Caco-2 (cell line): ENCODE results near the gene POLR2L. TPM values are rescaled to one million over a fixed set of nuclear protein-coding genes. Genes with fewer than 3 reads are reported as not detected.

Experiments
- BruUV-seq: library from RNA; stranded (reverse); fragments of 400-500 nt; replicated peaks from 2 replicates; lab custom pipeline; 2021; lab: Mats Ljungman, UMichigan
- CTCF ChIA-PET: fragments of 300-600 bp; sonication (Branson Sonifier 250); formaldehyde crosslinking; loops from one replicate; lab custom pipeline; 2022; ENCODE audit warnings: antibody characterized with exemption; lab: Charles Lee
- POLR2A ChIA-PET: fragments of 300-600 bp; sonication (Branson Sonifier 250); formaldehyde crosslinking; loops from one replicate; lab custom pipeline; 2022; ENCODE audit warnings: antibody characterized with exemption; lab: Charles Lee
- DNase-seq, 2 experiments: peaks; one replicate each; pipeline versions ENCODE4 v3.0.0 to v3.0.0-alpha.2; 2020 to 2022
- H3K27me3 ChIP-seq: replicated peaks from 2 replicates; pipeline ENCODE4 v1.6.0; 2011; ENCODE audit warnings: low read length; ENCODE audit not compliant: control insufficient read depth, insufficient read depth
- H3K36me3 ChIP-seq: 2 replicates; pipeline ENCODE4 v1.5.1; 2011; ENCODE audit warnings: low read length; ENCODE audit not compliant: control insufficient read depth, insufficient read depth
- H3K4me1 ChIP-seq: fragments of 250-450 bp; sonication (Bioruptor Pico); 2 replicates; pipeline ENCODE4 v1.5.1; 2020; ENCODE audit warnings: mild to moderate bottlenecking
- H3K4me3 ChIP-seq: 2 replicates; pipeline ENCODE4 v1.5.1; 2011; ENCODE audit warnings: low read depth, mild to moderate bottlenecking, control low read depth, low read length
- H3K9me3 ChIP-seq: fragments of 250-450 bp; sonication (Bioruptor Pico); 2 replicates; pipeline ENCODE4 v1.5.1; 2020; ENCODE audit warnings: mild to moderate bottlenecking, moderate library complexity
- H3K27ac Mint-ChIP-seq: one replicate; pipeline ENCODE4 v1.8.0; 2022; ENCODE audit warnings: mixed read lengths; ENCODE audit not compliant: unreplicated experiment
- H3K27me3 Mint-ChIP-seq: one replicate; pipeline ENCODE4 v1.8.0; 2022; ENCODE audit warnings: mixed read lengths; ENCODE audit not compliant: insufficient read depth, unreplicated experiment
- H3K36me3 Mint-ChIP-seq: one replicate; pipeline ENCODE4 v1.8.0; 2022; ENCODE audit warnings: mild to moderate bottlenecking, mixed read lengths; ENCODE audit not compliant: insufficient read depth, unreplicated experiment
- H3K4me1 Mint-ChIP-seq: one replicate; pipeline ENCODE4 v1.8.0; 2022; ENCODE audit warnings: low read depth, mixed read lengths; ENCODE audit not compliant: unreplicated experiment
- H3K4me3 Mint-ChIP-seq: one replicate; pipeline ENCODE4 v1.8.0; 2022; ENCODE audit warnings: mild to moderate bottlenecking, moderate library complexity, mixed read lengths; ENCODE audit not compliant: unreplicated experiment
- H3K9me3 Mint-ChIP-seq: one replicate; pipeline ENCODE4 v1.8.0; 2022; ENCODE audit warnings: mixed read lengths; ENCODE audit not compliant: unreplicated experiment
- CTCF ChIP-seq, 2 experiments: fragments of 200-600 bp in 1 of 2; IDR thresholded peaks; 1 replicate in 1 of 2; 2 replicates in 1 of 2; pipeline versions ENCODE4 v1.5.1 to v1.8.0; 2011 to 2022; ENCODE audit warnings: antibody characterized with exemption in 1 of 2, control low read depth in 1 of 2, inconsistent platforms in 1 of 2, low read depth in 1 of 2, low read length in 1 of 2, mild to moderate bottlenecking in 1 of 2, moderate library complexity in 1 of 2; ENCODE audit not compliant: insufficient read depth in 1 of 2, severe bottlenecking in 1 of 2, unreplicated experiment in 1 of 2
- intact Hi-C: fragments of 100-400 bp; cut with micrococcal nuclease; formaldehyde crosslinking; loops from one replicate; pipeline ENCODE4 v1.10.0; 2022; ENCODE audit not compliant: unreplicated experiment
- total RNA-seq: library from RNA; stranded (reverse); gene quantifications from 2 replicates; pipeline ENCODE4 v1.2.3, GENCODE V29; 2022

Gene POLR2L
- total RNA-seq, 1 experiment from 2014 or later: 139 TPM

DNA sequence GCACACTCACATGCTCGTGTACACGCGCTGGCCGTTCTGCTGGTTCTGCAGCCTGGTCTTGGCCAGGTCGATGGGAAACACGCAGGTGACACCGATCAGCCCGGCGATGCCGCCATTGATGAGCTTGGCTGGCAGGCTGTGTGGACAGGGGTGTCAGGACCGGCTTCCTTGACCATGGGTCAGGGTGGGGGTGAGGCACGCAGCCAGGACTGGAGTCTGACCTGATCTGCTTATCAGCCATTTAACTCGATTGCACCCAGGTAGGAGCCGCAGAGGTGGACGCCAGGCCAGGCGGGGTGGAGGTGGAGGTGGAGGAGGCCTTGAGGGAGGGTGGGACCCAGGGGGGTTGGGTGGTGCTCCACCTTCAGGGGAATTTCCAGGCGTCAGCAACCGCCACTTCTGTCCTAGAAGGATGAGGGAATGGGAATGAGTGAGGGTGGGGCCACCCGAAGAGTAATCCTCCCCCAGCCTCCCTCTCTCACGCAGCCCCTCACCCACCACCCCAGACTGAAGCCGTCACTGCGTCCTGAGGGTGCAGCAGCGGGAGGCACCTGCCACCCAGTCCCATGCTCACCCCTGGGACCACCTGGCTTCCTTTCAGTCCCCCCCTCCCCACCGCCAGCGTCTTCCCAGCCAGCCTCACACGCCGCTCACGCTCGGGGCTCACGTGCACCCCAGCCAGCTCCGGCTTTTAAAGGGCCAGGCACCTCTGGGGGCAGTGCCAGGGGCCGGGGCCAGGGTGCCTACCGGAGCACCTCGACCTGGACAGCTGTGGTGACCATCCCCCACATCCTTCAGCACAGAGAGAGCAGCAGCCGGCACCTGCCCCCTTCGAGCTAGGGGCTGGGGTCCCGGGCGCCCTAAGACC is 47.3 kb downstream of the POLR2L start:
- DNase-seq: no peak
- ChIA-PET POLR2A (no interaction called here), CTCF (no interaction called here)
- no peak for TF ChIP-seq CTCF (IDR thresholded peaks at IDR 0.05; ENCODE audit: insufficient read depth in 1 of 2, low read depth in 1 of 2, low read length in 1 of 2, severe bottlenecking in 1 of 2, unreplicated experiment in 1 of 2)
- H3K9me3 ChIP-seq: no peaks in the 10 kb centered on the region
- H3K4me1 Mint-ChIP-seq: no peaks in the 10 kb centered on the region
- H3K9me3 Mint-ChIP-seq: no peaks in the 10 kb centered on the region
- H3K27me3 ChIP-seq: no peaks in the 10 kb centered on the region
- H3K36me3 ChIP-seq: no peaks in the 10 kb centered on the region
- H3K4me3 ChIP-seq: no peak overlapping the region
- peaks cover 9% of the 10 kb centered on the region for H3K4me1 ChIP-seq
- H3K27me3 Mint-ChIP-seq: no peaks in the 10 kb centered on the region
- H3K36me3 Mint-ChIP-seq: peaks cover 17% of the 10 kb centered on the region
- no TSS peak for BruUV-seq
- intact Hi-C loops: no loop called here
- no peak overlapping the region for H3K27ac Mint-ChIP-seq
- no peak overlapping the region for H3K4me3 Mint-ChIP-seq

GRCh38 chr11:794013-794765 is 48.1 kb downstream of the POLR2L start:
- H3K9me3 Mint-ChIP-seq: no peaks in the 10 kb centered on the region
- H3K27ac Mint-ChIP-seq: no peak overlapping the region
- no peak for DNase-seq
- no peaks in the 10 kb centered on the region for H3K27me3 ChIP-seq
- H3K27me3 Mint-ChIP-seq: no peaks in the 10 kb centered on the region
- BruUV-seq: no TSS peak
- no peaks in the 10 kb centered on the region for H3K9me3 ChIP-seq
- H3K4me1 Mint-ChIP-seq: no peaks in the 10 kb centered on the region
- intact Hi-C loops: no loop called here
- H3K36me3 Mint-ChIP-seq: peaks cover 17% of the 10 kb centered on the region
- ChIA-PET POLR2A (interaction anchor here (0.5 to 1.5 kb wide), 2 partner anchors 16 to 25 kb away, joined by 5 to 8 read pairs; partner anchors contain the start of gene PNPLA2), CTCF (no interaction called here)
- no peak overlapping the region for H3K4me3 Mint-ChIP-seq
- H3K4me1 ChIP-seq: peaks cover 9% of the 10 kb centered on the region
- H3K4me3 ChIP-seq: no peak overlapping the region
- H3K36me3 ChIP-seq: no peaks in the 10 kb centered on the region
- no peak for TF ChIP-seq CTCF (IDR thresholded peaks at IDR 0.05; ENCODE audit: insufficient read depth in 1 of 2, low read depth in 1 of 2, low read length in 1 of 2, severe bottlenecking in 1 of 2, unreplicated experiment in 1 of 2)

DNA sequence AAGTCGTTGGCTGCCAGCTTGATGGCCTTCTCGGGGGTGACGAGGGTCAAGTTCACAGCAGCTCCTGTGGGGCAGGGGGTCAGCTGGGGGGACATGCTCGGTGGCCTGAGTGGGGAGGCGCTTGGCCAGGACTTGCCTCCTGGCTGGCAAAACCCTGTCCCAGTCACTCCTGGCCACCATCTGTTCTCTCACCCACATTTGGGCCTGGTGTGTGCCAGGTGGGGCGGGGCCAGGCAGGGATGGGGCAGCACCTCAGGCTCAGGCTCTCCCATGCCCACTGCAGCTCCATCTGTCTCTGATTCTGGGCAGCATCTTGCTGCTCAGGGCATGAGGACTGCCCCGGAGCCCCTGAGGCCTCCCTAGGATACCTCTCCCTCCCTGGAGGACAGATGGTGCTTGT is 48.8 kb downstream of the POLR2L start:
- no peaks in the 10 kb centered on the region for H3K9me3 ChIP-seq
- Mint-ChIP-seq H3K36me3 (peaks cover 17% of the 10 kb centered on the region), H3K27ac (no peak overlapping the region), H3K27me3 (no peaks in the 10 kb centered on the region), H3K9me3 (no peaks in the 10 kb centered on the region), H3K4me3 (no peak overlapping the region), H3K4me1 (no peaks in the 10 kb centered on the region)
- TF ChIP-seq CTCF (IDR thresholded peaks at IDR 0.05; ENCODE audit: insufficient read depth in 1 of 2, low read depth in 1 of 2, low read length in 1 of 2, severe bottlenecking in 1 of 2, unreplicated experiment in 1 of 2): no peak
- no peaks in the 10 kb centered on the region for H3K36me3 ChIP-seq
- intact Hi-C loops: no loop called here
- ChIA-PET POLR2A (interaction anchor here (0.5 to 1.5 kb wide), 2 partner anchors 15 to 26 kb away, joined by 5 to 8 read pairs; partner anchors contain the start of gene PNPLA2), CTCF (no interaction called here)
- BruUV-seq: no TSS peak
- H3K4me3 ChIP-seq: no peak overlapping the region
- DNase-seq: no peak
- no peaks in the 10 kb centered on the region for H3K27me3 ChIP-seq
- peaks cover 9% of the 10 kb centered on the region for H3K4me1 ChIP-seq
